ENCODE results near the gene HAUS7. TPM values are rescaled to one million over a fixed set of nuclear protein-coding genes. Genes with fewer than 3 reads are reported as not detected.

The HAUS7 gene
- total RNA-seq, 4 donors from 2014 or later = 20.7 to 46.8 (median 27.7) TPM

DNA sequence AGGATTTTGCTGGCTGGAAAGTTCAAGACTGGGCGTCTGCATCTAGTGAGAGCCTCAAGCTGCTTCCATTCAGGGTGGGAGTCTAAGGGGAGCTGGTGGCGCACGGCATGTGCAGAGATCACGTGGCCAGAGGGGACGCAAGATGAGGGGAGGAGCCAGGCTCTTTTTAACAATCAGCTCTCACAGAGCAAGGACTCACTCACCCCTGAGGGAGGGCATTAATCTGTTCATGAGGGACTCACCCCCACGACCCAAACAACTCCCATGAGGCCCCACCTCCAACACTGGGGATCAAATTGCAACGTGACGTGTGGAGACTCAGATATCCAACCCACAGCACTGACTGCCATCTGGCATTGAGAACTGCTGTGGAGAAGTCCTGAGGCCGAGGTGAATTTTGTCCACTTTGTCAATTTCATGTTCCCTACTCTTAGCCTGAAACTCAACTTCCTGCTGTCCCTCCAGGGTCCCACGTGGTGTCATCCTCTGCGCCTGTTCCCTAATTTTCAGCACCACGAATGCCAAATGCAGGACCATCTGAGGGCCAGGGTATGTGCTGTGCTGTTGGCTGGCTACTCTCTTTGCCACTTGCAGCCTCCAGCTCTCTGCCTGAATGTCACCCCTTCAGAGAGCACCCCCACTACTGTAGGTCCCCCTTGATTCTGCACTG lies 53.5 kb downstream of the HAUS7 start:
- H3K27me3 ChIP-seq = no peaks in the 10 kb centered on the region
- TF ChIP-seq, protein P1, sequence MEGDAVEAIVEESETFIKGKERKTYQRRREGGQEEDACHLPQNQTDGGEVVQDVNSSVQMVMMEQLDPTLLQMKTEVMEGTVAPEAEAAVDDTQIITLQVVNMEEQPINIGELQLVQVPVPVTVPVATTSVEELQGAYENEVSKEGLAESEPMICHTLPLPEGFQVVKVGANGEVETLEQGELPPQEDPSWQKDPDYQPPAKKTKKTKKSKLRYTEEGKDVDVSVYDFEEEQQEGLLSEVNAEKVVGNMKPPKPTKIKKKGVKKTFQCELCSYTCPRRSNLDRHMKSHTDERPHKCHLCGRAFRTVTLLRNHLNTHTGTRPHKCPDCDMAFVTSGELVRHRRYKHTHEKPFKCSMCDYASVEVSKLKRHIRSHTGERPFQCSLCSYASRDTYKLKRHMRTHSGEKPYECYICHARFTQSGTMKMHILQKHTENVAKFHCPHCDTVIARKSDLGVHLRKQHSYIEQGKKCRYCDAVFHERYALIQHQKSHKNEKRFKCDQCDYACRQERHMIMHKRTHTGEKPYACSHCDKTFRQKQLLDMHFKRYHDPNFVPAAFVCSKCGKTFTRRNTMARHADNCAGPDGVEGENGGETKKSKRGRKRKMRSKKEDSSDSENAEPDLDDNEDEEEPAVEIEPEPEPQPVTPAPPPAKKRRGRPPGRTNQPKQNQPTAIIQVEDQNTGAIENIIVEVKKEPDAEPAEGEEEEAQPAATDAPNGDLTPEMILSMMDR (IDR thresholded peaks at IDR 0.05) = no peak
- TF ChIP-seq POLR2A (IDR thresholded peaks at IDR 0.05) = no peak
- DNase-seq = no peak
- no peak overlapping the region for H3K4me3 ChIP-seq (replicated peaks in 1 of 3)
- H3K4me1 ChIP-seq = peaks cover 0 to 6% of the 10 kb centered on the region in 2 donors
- H3K9me3 ChIP-seq = no peaks in the 10 kb centered on the region
- H3K36me3 ChIP-seq = no peaks in the 10 kb centered on the region
- intact Hi-C loops (cut with DNase I) = no loop called here
- no peak overlapping the region for H3K27ac ChIP-seq
- 60 to 77% methylated on average over 5 of the region's 12 CpGs for WGBS, 2 donors

DNA sequence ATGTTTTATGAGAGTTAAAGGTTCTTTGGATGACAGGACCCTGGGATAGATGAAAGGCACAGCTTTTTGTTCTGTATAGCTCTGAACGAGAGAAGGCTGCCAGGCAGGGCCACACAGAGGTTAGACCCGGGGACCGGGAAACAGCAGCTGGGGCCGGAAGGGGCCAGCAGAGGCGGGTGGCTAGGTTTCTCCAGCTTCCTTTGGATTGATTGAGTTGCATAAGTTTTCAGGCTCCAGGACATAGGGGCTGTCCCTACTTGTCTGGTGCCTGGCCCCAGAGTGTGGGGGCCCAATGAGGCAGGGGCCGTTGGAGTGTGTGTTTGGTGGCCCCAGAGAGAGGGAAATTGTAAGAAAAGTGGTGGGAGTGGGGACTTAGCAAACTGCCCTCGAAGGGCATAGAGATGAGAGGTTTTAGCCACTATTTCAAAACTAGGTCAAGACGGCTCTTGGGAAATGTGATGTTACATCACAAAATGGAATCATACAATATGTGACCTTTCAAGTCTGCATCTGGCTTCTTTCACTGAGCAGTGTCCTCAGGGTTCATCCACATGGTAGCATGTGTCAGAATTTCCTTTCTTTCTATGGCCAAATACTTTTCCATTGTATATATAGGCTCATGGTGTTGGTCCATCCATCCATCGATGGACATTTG lies 55.4 kb downstream of the HAUS7 start:
- Histone ChIP-seq H3K27ac (no peak overlapping the region), H3K4me3 (replicated peaks in 1 of 3) (no peak overlapping the region), H3K9me3 (no peaks in the 10 kb centered on the region), H3K4me1 (peaks cover 0 to 10% of the 10 kb centered on the region in 2 donors), H3K36me3 (no peaks in the 10 kb centered on the region), H3K27me3 (no peaks in the 10 kb centered on the region)
- DNase-seq = no peak
- TF ChIP-seq POLR2A (IDR thresholded peaks at IDR 0.05) = no peak
- TF ChIP-seq, protein P1 (IDR thresholded peaks at IDR 0.05) = no peak
- 76 to 86% methylated on average over 8 to 9 of the region's 9 CpGs for WGBS, 2 donors
- intact Hi-C loops (cut with DNase I) = no loop called here

DNA sequence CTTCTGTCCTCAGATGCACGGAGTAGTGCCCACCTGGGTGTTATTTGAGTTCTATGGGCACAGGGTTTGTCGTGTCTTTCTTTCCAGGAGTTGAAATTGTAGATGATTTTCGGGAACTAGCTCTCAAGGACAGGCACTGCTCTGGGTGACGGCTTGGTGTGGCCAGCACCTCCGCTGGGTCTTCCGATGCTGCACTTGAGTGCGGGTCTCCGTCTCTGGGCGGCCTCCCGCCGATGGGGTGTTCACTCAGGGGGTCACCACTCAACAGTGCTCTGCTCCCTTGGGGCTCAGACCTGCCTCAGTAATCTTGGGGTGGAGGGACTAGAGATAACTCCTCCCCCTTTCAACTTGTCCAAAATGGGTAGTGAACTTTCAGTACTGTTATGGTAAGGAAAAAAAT lies 56.6 kb downstream of the HAUS7 start:
- H3K4me3 ChIP-seq (replicated peaks in 1 of 3) = no peak overlapping the region
- WGBS, 2 donors = no CpG with 5 or more reads among the region's 11 CpGs

DNA sequence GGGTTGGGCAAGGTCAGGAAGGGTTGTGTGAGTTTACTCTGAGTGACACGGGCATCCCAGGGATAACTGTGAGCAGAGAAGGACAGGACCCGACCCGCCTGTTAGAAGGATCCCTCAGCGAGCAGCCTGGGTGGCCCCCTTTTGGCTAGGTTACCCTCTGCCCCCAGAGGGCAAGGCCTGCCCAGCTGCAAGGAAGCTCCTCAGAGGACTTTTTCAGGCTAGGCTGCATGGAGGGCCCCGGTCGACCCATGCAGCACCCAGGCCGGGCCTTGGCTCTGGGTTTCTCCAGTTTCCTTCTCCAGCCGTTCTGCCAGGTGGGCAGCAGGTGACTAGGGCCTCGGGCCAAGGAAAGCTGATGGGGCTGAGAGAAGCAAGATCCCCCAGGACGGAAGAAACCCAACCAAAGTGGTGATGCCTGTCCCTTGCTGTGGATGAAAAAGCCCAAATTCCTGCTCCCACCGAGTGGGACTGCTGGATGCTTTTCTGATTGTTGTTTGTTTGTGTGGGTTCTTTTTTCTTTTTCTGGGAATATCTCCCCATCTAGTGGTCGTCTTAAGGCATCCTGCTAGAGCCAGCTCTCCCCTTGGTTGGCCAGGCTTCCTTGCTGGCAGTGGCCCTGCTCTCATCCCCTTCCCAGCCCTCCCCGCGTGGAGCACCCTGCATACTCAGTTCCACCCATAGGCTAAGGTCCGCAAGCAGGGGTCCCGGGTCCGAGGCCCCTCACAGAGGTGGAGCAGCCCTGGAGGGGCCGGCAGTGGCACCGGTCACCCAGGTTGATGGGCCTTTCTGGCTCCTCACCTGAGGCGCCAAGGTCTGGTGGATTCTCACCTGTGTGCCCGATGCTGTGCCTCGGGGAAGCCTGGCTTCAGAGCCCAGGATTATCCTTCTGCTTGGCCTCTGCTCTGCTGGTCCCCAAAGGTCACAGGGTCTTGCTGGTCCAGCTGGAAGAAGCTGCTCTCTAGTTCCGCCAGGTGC lies 57.3 kb downstream of the HAUS7 start:
- no peak for DNase-seq
- no peak for TF ChIP-seq POLR2A (IDR thresholded peaks at IDR 0.05)
- TF ChIP-seq, protein P1 (IDR thresholded peaks at IDR 0.05) = no peak
- H3K36me3 ChIP-seq = no peaks in the 10 kb centered on the region
- H3K27ac ChIP-seq = no peak overlapping the region
- WGBS, 2 donors = 79 to 81% methylated on average over 10 of the region's 23 CpGs
- no peaks in the 10 kb centered on the region for H3K9me3 ChIP-seq
- H3K4me1 ChIP-seq = peaks cover 0 to 10% of the 10 kb centered on the region in 2 donors
- intact Hi-C loops (cut with DNase I) = no loop called here
- H3K27me3 ChIP-seq = no peaks in the 10 kb centered on the region
- no peak overlapping the region for H3K4me3 ChIP-seq (replicated peaks in 1 of 3)

More for the DNA sequence above, 56.6 kb downstream of the HAUS7 start:
- H3K4me1 ChIP-seq = peaks cover 0 to 10% of the 10 kb centered on the region in 2 donors
- no peak for DNase-seq
- no peak overlapping the region for H3K27ac ChIP-seq
- TF ChIP-seq, protein P1 (IDR thresholded peaks at IDR 0.05) = no peak
- TF ChIP-seq POLR2A (IDR thresholded peaks at IDR 0.05) = no peak
- no peaks in the 10 kb centered on the region for H3K36me3 ChIP-seq
- no peaks in the 10 kb centered on the region for H3K9me3 ChIP-seq
- intact Hi-C loops (cut with DNase I) = no loop called here
- no peaks in the 10 kb centered on the region for H3K27me3 ChIP-seq

Measured in thyroid gland (tissue), 4 donors.